ENCODE data around the gene PSENEN.

PSENEN gene

DNA sequence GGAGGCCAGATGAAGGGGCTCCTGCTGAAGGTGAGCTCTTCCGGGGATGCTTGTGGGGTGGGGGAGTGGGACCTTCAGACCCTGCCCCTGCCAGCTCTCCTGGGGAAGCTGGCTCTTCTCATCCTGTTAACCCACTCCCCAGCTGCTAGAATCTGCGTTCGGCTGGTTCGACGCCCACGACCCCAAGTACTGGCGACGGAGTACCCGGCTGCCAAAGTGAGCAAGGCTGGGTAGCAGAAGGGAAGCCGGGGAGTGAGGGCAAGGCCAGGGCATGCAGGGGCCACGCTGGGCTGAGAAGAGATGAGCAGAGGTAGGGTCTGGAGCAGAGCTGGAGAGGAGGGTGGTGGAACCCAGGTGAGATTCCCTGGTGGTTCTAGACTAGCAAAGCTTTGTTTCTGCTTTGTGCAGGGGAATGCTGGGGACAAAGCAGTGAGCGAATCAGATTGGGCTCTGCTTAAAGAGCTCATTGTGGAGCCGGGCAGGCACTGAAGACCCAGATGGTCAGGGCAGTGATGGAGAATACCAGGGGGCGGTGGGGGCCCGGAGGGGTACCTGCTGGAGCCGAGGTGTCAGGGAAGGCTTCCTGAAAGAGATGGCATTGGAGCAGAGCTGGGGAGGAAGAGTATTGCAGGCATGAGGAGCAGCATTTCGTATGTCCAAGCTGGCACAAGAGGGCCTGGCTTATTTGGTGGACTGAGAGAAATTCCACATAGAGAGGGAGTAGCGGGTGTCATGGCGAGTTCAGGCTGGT lies 17.3 kb upstream of the PSENEN start:
- H3K4me3 ChIP-seq (ENCODE audit: control insufficient read depth, low read depth, low read length) = no peak overlapping the region
- no peak for DNase-seq (ENCODE audit: low read depth)
- TF ChIP-seq, protein P1, sequence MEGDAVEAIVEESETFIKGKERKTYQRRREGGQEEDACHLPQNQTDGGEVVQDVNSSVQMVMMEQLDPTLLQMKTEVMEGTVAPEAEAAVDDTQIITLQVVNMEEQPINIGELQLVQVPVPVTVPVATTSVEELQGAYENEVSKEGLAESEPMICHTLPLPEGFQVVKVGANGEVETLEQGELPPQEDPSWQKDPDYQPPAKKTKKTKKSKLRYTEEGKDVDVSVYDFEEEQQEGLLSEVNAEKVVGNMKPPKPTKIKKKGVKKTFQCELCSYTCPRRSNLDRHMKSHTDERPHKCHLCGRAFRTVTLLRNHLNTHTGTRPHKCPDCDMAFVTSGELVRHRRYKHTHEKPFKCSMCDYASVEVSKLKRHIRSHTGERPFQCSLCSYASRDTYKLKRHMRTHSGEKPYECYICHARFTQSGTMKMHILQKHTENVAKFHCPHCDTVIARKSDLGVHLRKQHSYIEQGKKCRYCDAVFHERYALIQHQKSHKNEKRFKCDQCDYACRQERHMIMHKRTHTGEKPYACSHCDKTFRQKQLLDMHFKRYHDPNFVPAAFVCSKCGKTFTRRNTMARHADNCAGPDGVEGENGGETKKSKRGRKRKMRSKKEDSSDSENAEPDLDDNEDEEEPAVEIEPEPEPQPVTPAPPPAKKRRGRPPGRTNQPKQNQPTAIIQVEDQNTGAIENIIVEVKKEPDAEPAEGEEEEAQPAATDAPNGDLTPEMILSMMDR (IDR thresholded peaks at IDR 0.05; ENCODE audit: control insufficient read depth, insufficient read depth, low read depth, low read length, missing control alignments) = no peak

DNA sequence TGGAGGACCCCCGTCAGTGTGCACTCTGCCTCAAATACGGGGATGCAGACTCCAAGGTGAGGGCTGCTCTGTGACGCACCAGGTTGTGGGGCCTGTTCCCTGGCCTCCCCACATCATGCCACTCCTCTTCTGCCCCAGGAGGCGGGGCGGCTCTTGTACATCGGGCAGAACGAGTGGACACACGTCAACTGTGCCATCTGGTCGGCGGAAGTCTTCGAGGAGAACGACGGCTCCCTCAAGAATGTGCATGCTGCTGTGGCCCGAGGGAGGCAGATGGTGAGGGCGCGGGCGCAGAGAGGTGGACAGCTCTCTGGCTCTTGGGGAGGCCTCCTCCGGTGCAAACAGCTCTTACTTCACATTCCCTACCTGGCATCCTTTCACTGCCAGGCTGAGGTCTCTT lies 16.4 kb upstream of the PSENEN start:
- TF ChIP-seq, protein P1 (IDR thresholded peaks at IDR 0.05; ENCODE audit: control insufficient read depth, insufficient read depth, low read depth, low read length, missing control alignments) = no peak
- H3K4me3 ChIP-seq (ENCODE audit: control insufficient read depth, low read depth, low read length) = no peak overlapping the region
- DNase-seq (ENCODE audit: low read depth) = no peak

DNA sequence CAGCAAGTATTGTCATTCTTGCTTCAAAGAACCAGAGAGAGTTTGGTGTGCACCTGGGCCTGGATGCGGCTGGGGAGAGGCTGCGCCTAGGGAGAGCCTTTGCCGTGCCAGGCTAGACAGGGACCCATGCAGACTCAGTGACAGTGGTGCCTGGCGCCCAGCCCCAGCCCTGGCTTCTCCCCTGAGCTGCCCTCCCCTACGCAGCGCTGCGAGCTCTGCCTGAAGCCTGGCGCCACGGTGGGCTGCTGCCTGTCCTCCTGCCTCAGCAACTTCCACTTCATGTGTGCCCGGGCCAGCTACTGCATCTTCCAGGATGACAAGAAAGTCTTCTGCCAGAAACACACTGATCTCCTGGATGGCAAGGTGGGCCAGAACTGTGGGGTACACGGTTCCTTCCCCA lies 15.7 kb upstream of the PSENEN start:
- TF ChIP-seq, protein P1 (IDR thresholded peaks at IDR 0.05; ENCODE audit: control insufficient read depth, insufficient read depth, low read depth, low read length, missing control alignments) = no peak
- no peak overlapping the region for H3K4me3 ChIP-seq (ENCODE audit: control insufficient read depth, low read depth, low read length)

DNA sequence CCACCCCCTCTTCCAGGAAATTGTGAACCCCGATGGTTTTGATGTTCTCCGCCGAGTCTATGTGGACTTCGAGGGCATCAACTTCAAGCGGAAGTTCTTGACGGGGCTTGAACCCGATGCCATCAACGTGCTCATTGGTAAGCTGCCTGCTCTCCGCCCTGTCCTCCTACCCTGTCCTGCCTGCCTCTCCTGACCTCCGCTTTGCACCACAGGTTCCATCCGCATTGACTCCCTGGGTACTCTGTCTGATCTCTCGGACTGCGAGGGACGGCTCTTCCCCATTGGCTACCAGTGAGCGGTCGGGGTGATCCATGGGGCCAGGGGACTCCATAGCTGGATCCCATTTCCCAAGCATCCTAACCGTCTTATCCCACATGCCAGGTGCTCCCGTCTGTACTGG lies 15.1 kb upstream of the PSENEN start:
- H3K4me3 ChIP-seq (ENCODE audit: control insufficient read depth, low read depth, low read length) = no peak overlapping the region
- TF ChIP-seq, protein P1 (IDR thresholded peaks at IDR 0.05; ENCODE audit: control insufficient read depth, insufficient read depth, low read depth, low read length, missing control alignments) = no peak
- no peak for DNase-seq (ENCODE audit: low read depth)

More for the DNA sequence above, 15.7 kb upstream of the PSENEN start:
- DNase-seq (ENCODE audit: low read depth) = no peak

DNA sequence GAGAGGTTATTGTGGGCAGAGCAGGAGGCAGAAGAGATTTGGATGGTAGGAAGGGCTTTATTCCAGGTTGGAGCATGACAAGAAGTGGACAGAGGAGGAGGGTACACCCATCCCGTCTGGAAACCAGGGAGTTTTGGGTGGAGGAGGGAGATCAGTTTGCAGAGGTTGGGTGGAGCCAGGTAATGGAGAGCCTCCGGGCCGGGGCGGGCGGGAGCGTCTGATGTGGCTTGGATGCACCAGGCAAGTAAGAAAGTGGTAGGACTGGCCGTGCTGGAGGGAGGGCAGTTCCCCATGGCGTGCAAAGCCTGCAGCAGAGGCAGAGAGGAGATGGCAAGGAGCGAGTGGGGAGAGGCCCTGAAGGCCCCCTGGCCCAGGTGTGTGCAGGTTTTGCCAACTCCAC lies 14.1 kb upstream of the PSENEN start:
- TF ChIP-seq, protein P1 (IDR thresholded peaks at IDR 0.05; ENCODE audit: control insufficient read depth, insufficient read depth, low read depth, low read length, missing control alignments) = no peak
- H3K4me3 ChIP-seq (ENCODE audit: control insufficient read depth, low read depth, low read length) = no peak overlapping the region
- DNase-seq (ENCODE audit: low read depth) = no peak

DNA sequence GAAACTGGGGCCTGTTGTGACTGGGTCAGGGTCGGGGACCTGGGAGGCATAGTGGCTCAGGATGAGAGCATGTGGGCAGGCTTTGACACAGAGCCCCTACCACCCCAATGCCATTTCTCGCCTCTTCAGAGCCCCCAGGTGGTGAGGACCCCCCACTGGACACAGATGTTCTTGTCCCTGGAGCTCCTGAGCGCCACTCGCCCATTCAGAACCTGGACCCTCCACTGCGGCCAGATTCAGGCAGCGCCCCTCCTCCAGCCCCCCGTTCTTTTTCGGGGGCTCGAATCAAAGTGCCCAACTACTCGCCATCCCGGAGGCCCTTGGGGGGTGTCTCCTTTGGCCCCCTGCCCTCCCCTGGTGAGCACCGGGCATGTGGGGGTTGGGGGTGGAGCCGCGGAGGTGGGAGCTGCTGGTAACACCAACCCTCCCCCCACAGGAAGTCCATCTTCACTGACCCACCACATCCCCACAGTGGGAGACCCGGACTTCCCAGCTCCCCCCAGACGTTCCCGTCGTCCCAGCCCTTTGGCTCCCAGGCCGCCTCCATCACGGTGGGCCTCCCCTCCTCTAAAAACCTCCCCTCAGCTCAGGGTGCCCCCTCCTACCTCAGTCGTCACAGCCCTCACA lies 13.6 kb upstream of the PSENEN start:
- H3K4me3 ChIP-seq (ENCODE audit: control insufficient read depth, low read depth, low read length) = no peak overlapping the region
- TF ChIP-seq, protein P1 (IDR thresholded peaks at IDR 0.05; ENCODE audit: control insufficient read depth, insufficient read depth, low read depth, low read length, missing control alignments) = no peak
- no peak for DNase-seq (ENCODE audit: low read depth)

Data from AG09309 (cell line).